Stimulated activated CD4-positive, alpha-beta T cell treated with anti-CD3 and anti-CD28 coated beads, Interleukin-4, amount 100 ng/mL, for 4 hours (primary cell): Measurements from ENCODE around the gene TNF.

ENCODE experiments used
- DNase-seq, 2 experiments: peaks; one replicate each; pipeline ENCODE4 v3.0.0-alpha.2; 2020

The TNF gene

DNA sequence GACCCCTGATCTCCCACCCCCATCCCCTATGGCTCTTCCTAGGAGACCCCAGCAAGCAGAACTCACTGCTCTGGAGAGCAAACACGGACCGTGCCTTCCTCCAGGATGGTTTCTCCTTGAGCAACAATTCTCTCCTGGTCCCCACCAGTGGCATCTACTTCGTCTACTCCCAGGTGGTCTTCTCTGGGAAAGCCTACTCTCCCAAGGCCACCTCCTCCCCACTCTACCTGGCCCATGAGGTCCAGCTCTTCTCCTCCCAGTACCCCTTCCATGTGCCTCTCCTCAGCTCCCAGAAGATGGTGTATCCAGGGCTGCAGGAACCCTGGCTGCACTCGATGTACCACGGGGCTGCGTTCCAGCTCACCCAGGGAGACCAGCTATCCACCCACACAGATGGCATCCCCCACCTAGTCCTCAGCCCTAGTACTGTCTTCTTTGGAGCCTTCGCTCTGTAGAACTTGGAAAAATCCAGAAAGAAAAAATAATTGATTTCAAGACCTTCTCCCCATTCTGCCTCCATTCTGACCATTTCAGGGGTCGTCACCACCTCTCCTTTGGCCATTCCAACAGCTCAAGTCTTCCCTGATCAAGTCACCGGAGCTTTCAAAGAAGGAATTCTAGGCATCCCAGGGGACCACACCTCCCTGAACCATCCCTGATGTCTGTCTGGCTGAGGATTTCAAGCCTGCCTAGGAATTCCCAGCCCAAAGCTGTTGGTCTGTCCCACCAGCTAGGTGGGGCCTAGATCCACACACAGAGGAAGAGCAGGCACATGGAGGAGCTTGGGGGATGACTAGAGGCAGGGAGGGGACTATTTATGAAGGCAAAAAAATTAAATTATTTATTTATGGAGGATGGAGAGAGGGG lies 1.9 kb upstream of the TNF start:
- DNase-seq, result no peak

DNA sequence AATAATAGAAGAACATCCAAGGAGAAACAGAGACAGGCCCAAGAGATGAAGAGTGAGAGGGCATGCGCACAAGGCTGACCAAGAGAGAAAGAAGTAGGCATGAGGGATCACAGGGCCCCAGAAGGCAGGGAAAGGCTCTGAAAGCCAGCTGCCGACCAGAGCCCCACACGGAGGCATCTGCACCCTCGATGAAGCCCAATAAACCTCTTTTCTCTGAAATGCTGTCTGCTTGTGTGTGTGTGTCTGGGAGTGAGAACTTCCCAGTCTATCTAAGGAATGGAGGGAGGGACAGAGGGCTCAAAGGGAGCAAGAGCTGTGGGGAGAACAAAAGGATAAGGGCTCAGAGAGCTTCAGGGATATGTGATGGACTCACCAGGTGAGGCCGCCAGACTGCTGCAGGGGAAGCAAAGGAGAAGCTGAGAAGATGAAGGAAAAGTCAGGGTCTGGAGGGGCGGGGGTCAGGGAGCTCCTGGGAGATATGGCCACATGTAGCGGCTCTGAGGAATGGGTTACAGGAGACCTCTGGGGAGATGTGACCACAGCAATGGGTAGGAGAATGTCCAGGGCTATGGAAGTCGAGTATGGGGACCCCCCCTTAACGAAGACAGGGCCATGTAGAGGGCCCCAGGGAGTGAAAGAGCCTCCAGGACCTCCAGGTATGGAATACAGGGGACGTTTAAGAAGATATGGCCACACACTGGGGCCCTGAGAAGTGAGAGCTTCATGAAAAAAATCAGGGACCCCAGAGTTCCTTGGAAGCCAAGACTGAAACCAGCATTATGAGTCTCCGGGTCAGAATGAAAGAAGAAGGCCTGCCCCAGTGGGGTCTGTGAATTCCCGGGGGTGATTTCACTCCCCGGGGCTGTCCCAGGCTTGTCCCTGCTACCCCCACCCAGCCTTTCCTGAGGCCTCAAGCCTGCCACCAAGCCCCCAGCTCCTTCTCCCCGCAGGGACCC lies 981 bp upstream of the TNF start:
- peak; percentile 46 to 58 for DNase-seq

DNA sequence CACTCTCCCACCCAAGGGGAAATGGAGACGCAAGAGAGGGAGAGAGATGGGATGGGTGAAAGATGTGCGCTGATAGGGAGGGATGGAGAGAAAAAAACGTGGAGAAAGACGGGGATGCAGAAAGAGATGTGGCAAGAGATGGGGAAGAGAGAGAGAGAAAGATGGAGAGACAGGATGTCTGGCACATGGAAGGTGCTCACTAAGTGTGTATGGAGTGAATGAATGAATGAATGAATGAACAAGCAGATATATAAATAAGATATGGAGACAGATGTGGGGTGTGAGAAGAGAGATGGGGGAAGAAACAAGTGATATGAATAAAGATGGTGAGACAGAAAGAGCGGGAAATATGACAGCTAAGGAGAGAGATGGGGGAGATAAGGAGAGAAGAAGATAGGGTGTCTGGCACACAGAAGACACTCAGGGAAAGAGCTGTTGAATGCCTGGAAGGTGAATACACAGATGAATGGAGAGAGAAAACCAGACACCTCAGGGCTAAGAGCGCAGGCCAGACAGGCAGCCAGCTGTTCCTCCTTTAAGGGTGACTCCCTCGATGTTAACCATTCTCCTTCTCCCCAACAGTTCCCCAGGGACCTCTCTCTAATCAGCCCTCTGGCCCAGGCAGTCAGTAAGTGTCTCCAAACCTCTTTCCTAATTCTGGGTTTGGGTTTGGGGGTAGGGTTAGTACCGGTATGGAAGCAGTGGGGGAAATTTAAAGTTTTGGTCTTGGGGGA lies 754 bp downstream of the TNF start:
- no peak for DNase-seq

DNA sequence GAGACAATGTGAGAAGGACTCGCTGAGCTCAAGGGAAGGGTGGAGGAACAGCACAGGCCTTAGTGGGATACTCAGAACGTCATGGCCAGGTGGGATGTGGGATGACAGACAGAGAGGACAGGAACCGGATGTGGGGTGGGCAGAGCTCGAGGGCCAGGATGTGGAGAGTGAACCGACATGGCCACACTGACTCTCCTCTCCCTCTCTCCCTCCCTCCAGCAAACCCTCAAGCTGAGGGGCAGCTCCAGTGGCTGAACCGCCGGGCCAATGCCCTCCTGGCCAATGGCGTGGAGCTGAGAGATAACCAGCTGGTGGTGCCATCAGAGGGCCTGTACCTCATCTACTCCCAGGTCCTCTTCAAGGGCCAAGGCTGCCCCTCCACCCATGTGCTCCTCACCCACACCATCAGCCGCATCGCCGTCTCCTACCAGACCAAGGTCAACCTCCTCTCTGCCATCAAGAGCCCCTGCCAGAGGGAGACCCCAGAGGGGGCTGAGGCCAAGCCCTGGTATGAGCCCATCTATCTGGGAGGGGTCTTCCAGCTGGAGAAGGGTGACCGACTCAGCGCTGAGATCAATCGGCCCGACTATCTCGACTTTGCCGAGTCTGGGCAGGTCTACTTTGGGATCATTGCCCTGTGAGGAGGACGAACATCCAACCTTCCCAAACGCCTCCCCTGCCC lies 1.7 kb downstream of the TNF start:
- DNase-seq, result peak; percentile 42 to 54

DNA sequence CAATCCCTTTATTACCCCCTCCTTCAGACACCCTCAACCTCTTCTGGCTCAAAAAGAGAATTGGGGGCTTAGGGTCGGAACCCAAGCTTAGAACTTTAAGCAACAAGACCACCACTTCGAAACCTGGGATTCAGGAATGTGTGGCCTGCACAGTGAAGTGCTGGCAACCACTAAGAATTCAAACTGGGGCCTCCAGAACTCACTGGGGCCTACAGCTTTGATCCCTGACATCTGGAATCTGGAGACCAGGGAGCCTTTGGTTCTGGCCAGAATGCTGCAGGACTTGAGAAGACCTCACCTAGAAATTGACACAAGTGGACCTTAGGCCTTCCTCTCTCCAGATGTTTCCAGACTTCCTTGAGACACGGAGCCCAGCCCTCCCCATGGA lies 2.2 kb downstream of the TNF start:
- no peak for DNase-seq

DNA sequence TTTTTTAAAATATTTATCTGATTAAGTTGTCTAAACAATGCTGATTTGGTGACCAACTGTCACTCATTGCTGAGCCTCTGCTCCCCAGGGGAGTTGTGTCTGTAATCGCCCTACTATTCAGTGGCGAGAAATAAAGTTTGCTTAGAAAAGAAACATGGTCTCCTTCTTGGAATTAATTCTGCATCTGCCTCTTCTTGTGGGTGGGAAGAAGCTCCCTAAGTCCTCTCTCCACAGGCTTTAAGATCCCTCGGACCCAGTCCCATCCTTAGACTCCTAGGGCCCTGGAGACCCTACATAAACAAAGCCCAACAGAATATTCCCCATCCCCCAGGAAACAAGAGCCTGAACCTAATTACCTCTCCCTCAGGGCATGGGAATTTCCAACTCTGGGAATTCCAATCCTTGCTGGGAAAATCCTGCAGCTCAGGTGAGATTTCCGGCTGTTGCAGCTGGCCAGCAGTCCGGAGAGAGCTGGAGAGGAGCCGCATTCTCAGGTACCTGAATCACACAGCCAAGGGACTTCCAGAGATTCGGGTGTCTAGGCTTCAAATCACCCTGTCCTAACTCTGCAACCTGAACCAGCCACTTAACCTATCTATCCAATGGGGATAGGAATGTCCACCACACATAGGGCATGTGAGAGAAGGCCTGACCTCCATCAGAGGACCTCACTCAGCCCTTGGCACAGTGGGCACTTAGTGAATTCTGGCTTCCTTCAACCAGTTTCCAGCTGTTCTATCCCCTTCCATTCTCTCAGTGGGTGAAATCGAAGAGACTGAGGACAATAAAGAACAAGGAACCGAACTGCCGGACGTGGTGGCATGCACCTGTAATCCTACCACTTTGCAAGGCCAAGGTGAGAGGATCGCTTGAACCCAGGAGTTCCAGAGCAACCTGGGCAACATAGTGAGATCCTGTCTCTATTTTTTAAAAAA lies 3.1 kb downstream of the TNF start:
- peak; percentile 41 to 55 for DNase-seq

DNA sequence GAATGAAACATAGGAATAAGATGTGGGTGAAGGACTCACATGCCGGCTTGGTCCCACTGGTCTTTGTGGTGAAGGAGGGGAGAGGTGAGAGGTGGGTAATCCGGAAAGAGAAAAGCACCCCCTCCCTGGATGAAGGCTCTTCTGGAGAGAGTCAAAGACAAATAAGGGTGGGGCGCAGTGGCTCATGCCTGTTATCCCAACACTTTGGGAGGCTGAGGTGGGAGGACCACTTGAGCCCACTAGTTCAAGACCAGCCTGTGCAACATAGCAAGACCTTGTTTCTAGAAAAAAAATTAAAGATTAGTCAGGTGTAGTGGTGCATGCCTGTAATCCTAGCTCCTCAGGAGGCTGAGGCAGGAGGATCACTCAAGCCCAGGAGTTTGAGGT lies 3.7 kb downstream of the TNF start:
- peak; percentile 43 for DNase-seq

DNA sequence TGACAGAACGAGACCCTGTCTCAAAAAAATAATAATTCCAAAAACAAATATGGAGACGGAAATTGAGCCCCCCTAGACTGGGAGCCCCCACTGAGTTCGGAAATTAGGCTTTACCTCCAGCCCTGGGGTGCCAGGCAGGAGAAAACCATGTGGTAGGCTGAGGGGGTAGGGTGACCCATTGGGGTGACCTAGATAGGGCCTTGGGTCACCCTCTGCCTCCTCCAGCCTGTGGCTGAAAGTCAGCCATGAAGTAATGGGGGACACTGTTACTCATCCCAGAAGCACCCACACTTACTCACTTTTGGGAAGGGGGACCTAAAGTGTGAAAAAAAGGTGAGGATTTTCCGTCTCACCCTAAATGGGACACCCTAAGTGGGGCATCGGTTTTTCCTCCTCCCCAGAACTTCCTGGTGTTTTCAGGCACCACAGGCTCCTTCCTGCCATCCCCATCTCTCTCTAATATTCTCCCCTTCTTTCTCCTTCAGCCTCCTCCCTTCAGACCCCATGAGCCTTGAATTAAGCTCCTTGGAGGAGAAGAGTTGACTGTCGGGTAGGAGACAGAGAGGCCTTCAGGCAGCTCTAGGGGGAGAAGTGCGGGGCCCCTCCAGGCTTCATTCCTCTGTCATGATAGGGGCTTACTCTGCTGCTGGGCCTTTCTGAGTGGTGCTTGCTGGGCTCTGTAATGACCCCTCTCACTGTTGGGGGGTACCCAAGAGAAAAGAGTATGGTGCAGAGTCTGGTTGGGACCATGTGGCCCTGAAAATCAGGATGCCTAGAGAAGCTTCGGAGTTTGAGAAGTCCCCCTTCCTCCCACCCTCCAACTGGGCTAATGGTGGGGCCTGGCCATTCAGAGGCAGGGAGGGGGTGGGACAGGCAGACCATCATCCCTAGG lies 4.4 kb downstream of the TNF start:
- DNase-seq, result peak; percentile 42 to 47

DNA sequence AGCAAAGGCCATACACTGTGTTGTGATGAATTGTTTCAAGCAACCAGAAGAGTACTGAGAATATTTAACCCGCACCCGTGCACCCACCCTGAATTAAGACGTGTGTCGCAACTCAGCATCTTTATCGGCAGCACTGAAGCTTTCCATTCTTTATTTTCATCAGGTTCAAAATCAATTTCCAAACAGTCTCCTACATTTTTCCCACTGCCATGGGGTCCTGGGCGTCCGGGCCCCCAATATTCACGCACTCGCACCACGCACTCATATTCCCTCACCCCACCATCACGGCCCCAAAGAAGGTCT lies 5.0 kb downstream of the TNF start:
- no peak for DNase-seq

DNA sequence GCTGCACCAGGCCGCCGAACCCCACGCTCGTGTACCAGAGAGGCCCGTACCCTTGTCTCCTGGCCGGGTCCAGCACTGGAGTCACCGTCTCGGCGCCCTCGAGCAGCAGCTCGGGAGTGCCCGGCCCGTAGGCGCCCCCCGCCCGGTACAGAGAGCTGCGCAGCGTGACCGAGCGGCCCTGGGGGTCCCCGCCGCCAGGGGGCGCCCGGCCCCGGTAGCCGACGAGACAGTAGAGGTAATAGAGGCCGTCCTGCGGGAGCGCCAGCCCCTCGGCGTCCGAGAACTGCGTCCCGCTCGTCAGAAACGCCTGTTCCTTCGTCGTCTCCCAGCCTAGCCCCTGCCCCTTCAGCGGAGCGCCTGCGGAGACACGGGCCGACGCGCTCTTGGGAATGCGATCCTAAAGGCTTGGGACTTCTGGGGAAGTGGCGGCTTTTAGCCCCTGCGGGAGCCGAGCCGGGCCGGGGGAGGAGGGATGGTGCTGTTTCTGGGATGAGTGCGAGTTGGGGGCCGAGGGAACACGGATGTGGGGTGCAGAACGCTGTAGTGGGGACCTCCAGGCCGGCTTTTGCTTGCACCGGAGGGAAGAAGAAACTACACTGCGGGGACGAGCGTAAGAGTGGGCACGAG lies 5.6 kb downstream of the TNF start:
- peak; percentile 84 to 92 for DNase-seq

DNA sequence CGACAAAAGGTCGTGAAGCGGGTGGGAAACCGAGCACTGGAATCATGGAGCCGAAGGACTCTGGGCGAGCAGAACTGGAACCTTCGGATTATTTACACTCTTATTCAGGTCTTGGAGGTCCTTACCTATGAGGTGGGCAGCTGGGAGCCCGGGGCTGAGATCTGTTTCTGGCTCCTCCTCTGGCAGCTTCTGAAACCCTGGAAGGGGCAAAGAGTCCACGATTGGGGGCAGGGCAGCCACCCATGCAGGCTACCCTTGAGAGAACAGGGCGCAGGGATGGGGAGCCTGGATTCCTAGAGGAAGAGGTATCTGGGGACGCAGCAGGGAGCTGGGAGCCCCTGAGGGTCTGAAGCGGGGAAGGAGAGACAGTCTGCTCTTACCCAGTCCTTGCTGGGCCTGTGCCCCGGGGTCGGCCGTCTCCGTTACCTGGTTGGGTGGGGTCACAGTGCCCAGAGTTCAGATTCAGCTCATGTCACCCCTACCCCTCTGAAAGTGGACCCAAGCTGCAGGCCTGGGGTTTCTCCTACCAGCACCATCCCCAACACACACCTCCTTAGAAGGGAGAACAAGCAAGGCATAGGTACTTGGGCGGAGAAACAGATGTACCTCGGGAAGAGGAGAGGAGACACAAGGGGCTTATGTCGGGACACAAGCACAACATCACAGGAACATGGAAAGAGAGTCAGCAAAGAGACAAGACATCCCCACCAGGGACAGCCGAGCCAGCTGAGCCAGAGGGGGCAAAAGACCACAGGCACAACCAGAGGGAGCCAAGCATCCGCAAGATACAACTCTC lies 6.3 kb downstream of the TNF start:
- no peak for DNase-seq

DNA sequence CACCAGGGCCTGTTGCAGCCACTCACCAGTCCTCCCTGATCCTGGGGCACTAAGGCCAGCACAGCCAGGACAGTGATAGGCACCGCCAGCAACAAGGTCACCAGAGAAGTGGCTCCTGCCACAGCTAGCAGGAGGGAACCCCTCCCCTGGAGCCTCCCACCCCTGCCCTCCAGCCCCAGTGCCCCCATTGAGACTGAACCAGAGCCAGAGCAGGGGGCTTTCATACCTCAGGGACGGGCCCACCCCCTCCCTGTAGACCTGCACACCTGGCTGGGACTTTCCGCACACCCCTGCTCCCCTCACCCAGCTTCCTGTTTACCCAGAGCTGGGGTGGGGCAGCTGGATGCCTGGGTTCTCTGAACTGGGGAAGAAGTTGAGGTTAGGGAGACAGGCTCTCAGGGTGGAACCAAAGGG lies 6.9 kb downstream of the TNF start, which contains the start of gene LTB:
TSS of gene LTB (minus strand) at position 195 of the 414 bp plus-strand sequence. CDS start at position 188, 7 bp downstream.
- peak; percentile 53 to 72 for DNase-seq

DNA sequence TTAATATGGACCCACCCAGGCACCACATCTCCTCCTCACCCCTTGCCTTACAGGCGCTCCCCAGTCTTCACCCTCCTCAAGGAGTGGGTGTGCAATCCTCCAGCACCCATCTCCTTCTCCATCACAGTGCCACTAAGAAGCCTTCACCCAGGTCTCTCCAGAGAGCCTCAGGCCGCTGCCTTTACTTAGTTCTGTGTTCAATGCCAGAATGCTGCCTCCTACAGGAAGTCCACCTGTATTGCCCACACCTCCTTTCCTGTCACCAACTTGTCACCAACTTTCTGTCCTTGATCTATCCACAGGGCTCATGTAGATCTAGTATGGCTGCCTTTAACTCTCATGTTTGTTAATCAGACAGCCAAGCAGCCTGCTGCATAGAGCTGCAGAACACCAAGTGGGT lies 10.1 kb downstream of the TNF start:
- DNase-seq, result peak in 1 of 2 experiments; percentile 40

DNA sequence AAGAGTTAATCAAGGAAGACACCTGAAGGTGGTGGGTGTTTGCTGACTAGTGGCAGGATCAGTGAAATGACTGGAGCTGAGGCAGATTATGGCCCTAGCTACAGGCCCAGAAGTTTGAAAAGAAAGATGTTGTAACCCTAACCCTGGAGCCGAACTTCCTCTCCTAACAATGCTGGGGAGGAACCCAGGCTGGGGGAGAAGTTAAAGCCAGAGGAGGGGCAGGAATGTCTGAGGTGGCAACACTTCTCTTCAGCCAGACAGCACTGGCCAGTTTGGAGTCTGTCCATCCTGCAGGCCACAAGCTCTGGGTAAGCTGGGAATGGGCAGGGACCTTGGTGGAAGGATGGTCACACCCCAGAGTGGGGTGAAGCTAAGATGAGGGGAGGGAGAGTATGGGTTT lies 10.6 kb downstream of the TNF start, which contains the start of gene LST1:
TSS of gene LST1 (plus strand) at position 270 of the 400 bp plus-strand sequence. CDS start 1,023 bp downstream, outside the sequence.
- no peak for DNase-seq

DNA sequence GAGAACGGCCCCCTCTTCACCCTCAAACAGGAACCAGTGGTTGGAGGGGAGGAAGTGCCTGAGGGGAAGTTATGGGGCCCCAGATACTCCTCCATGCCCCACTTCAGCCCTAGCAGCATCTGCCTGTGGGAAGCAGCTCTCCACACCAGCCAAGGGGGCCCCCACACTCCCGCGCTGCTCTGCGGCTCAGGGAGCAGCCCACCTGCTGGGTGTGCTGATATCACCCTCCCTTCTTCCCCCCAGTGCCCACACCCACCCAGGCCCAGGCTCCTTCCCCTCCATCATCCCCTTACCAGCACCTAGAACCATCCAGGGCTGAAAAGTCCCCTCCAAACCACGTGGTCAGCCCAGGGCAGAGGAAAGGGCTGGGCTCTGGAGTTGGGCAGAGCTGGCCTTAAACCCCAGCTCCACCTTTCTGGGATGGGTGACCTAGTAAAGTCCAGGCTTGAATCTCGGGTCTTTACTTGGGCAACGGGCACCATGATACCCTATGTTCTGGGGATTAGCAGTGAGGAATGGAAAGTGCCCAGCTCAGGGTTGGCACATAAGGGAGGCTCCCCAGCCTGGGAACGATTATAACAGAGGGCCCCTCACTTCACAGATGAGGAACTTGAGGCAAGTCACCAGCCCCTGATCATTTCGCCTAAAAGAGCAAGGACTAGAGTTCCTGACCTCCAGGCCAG lies 11.4 kb downstream of the TNF start:
- DNase-seq, result no peak

DNA sequence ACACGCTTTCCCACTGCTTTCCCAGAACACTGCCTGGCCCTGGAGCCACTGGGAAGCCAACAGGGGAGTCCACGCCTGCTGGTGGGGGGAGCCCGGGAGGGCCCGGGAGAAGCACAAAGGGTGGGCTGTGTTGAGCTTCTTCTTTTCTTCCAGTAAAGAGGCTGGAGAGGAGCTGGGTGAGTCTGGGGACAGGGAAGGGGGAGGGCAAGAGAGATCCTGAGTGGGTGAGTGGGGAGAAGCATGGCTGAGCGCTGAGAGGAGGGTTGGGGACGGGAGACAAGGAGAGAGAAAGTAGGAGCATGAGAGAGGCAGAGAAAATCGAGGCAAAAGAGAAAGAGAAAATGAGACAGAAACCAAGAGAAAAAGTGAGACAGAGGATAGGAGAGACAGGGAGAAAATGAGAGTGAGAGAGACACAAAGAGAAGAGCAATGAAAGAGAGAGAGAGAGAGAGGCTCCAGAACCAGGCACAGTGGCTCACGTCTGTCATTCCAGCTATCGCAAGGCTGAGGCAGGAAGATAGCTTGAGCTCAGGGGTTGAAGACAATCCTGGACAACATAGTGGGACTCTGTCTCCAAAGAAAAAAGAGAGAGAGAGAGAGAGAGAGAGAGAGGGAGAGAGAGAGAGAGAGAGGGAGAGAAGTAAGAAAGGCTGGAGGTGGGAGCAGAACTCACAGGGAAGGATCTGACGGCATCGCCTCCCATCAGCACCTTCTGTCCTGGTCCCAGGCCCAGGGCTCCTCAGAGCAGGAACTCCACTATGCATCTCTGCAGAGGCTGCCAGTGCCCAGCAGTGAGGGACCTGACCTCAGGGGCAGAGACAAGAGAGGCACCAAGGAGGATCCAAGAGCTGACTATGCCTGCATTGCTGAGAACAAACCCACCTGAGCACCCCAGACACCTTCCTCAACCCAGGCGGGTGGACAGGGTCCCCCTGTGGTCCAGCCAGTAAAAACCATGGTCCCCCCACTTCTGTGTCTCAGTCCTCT lies 12.7 kb downstream of the TNF start:
- no peak for DNase-seq
